GM12891 (cell line): ENCODE data around the gene HNRNPA1.
"Not testable (repeated sequence)": the region's sequence is repeated elsewhere in the genome, so short reads cannot be mapped to it uniquely, and the experiment has no call there.

Source experiments
- POLR2A ChIP-seq: IDR thresholded peaks from 2 replicates; pipeline ENCODE4 v1.6.1; 2011; ENCODE audit warnings: low read depth, low read length, control low read depth
- POLR2AphosphoS5 ChIP-seq: IDR thresholded peaks from 2 replicates; pipeline ENCODE4 v1.6.1; 2011; ENCODE audit warnings: low read depth, low read length, control low read depth
- POU2F2 ChIP-seq: IDR thresholded peaks from 2 replicates; pipeline ENCODE4 v1.6.1; 2011; ENCODE audit warnings: low read depth, mild to moderate bottlenecking, control low read depth, low read length, moderate library complexity
- TAF1 ChIP-seq: IDR thresholded peaks from 2 replicates; pipeline ENCODE4 v1.6.1; 2011; ENCODE audit warnings: low read depth, low read length, control low read depth

DNA sequence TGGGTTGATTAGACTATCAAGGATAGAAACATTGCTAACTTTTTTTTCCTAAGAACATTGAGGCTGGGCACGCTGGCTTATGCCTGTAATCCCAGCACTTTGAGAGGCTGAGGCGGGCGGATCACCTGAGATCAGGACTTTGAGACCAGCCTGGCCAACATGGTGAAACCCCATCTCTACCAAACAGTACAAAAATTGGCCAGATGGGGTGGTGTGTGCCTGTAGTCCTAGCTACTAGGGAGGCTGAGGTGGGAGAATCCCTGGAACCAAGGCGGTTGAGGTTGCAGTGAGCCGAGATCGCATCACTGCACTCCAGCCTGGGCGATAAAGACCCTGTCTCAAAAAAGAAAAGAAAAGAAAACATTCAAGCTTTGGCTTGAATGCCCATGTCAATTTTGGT is 31.8 kb downstream of the HNRNPA1 start:
- TF ChIP-seq POLR2AphosphoS5, POLR2A, TAF1, POU2F2: not testable (repeated sequence)
